ENCODE measurements around the gene SEMA5A. TPM values are rescaled to one million over a fixed set of nuclear protein-coding genes. Genes with fewer than 3 reads are reported as not detected.

The SEMA5A gene
- total RNA-seq, 2 donors from 2014 or later = 13.3 to 17.6 TPM

GRCh38 chr5:9047932-9048331 is 497.9 kb downstream of the SEMA5A start:
- TF ChIP-seq, protein P1, sequence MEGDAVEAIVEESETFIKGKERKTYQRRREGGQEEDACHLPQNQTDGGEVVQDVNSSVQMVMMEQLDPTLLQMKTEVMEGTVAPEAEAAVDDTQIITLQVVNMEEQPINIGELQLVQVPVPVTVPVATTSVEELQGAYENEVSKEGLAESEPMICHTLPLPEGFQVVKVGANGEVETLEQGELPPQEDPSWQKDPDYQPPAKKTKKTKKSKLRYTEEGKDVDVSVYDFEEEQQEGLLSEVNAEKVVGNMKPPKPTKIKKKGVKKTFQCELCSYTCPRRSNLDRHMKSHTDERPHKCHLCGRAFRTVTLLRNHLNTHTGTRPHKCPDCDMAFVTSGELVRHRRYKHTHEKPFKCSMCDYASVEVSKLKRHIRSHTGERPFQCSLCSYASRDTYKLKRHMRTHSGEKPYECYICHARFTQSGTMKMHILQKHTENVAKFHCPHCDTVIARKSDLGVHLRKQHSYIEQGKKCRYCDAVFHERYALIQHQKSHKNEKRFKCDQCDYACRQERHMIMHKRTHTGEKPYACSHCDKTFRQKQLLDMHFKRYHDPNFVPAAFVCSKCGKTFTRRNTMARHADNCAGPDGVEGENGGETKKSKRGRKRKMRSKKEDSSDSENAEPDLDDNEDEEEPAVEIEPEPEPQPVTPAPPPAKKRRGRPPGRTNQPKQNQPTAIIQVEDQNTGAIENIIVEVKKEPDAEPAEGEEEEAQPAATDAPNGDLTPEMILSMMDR (IDR thresholded peaks at IDR 0.05) = no peak
- ATAC-seq (ENCODE audit: insufficient number of reproducible peaks, low FRiP score, low read depth) = no peak
- DNase-seq (ENCODE audit: low spot score) = no peak
- Histone ChIP-seq H3K4me3 (no peak overlapping the region), H3K9me3 (no peaks in the 10 kb centered on the region), H3K27me3 (replicated peaks; ENCODE audit: insufficient read depth) (no peaks in the 10 kb centered on the region), H3K27ac (peak overlapping the region in 1 of 2 donors; percentile 54), H3K36me3 (no peaks in the 10 kb centered on the region), H3K4me1 (ENCODE audit: control insufficient read depth in 1 of 2, low read depth in 2 of 2) (peaks cover 11 to 19% of the 10 kb centered on the region in 2 donors)

GRCh38 chr5:9046756-9047481 is 499.0 kb downstream of the SEMA5A start:
- ATAC-seq (ENCODE audit: insufficient number of reproducible peaks, low FRiP score, low read depth) = peak; percentile 89
- peak; percentile 13 for DNase-seq (ENCODE audit: low spot score)
- Histone ChIP-seq H3K4me1 (ENCODE audit: control insufficient read depth in 1 of 2, low read depth in 2 of 2) (peaks cover 11 to 19% of the 10 kb centered on the region in 2 donors), H3K9me3 (no peaks in the 10 kb centered on the region), H3K27ac (peak overlapping the region in 1 of 2 donors; percentile 54), H3K27me3 (replicated peaks; ENCODE audit: insufficient read depth) (no peaks in the 10 kb centered on the region), H3K4me3 (no peak overlapping the region), H3K36me3 (no peaks in the 10 kb centered on the region)
- TF ChIP-seq, protein P1 (IDR thresholded peaks at IDR 0.05) = no peak

DNA sequence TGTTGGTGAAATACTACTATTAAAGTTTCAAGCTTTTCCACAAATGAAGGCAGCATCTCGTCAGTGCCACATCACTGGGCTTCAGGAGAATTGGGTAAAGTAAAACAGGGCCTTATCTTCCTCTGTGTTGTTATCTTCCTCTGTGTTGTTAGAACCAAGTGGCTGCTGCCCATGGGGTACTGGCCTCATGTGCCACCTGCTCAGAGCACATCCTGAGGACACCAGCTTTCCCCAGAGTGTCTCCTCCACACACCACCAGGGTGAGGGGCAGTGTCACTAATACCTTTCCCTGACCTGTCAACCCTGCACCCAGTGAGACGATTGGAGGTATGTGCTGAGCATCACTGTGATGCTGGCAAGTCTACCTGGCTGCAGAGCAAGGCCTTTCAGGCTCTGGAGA is 499.9 kb downstream of the SEMA5A start:
- TF ChIP-seq, protein P1 (IDR thresholded peaks at IDR 0.05) = no peak
- H3K9me3 ChIP-seq = no peaks in the 10 kb centered on the region
- H3K27ac ChIP-seq = peak overlapping the region in 1 of 2 donors; percentile 54
- no peaks in the 10 kb centered on the region for H3K36me3 ChIP-seq
- H3K4me3 ChIP-seq = no peak overlapping the region
- peaks cover 11 to 19% of the 10 kb centered on the region in 2 donors for H3K4me1 ChIP-seq (ENCODE audit: control insufficient read depth in 1 of 2, low read depth in 2 of 2)
- DNase-seq (ENCODE audit: low spot score) (no peak), ATAC-seq (ENCODE audit: insufficient number of reproducible peaks, low FRiP score, low read depth) (no peak)
- H3K27me3 ChIP-seq (replicated peaks; ENCODE audit: insufficient read depth) = no peaks in the 10 kb centered on the region

DNA sequence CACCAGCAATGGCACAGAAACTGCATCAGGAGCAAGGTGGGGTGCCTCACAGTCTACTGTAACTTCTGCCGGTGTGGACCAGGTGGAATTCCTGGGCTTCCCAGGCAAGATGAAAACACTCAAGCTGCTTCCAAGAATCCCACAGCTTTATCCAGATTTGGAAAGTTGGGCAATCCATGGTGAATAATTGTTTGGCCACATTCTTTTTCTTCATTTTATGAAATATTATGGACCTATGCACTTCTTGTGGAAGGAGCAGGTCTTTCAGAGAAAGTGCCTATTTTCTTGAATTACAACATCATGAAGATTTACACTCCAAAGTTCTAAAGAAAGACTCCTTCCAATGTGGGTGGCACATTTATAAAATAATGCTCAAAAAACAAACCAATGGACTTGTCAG is 503.6 kb downstream of the SEMA5A start:
- peaks cover 5 to 11% of the 10 kb centered on the region in 2 donors for H3K4me1 ChIP-seq (ENCODE audit: control insufficient read depth in 1 of 2, low read depth in 2 of 2)
- TF ChIP-seq, protein P1 (IDR thresholded peaks at IDR 0.05) = no peak
- DNase-seq (ENCODE audit: low spot score) (no peak), ATAC-seq (ENCODE audit: insufficient number of reproducible peaks, low FRiP score, low read depth) (no peak)
- H3K27me3 ChIP-seq (replicated peaks; ENCODE audit: insufficient read depth) = no peaks in the 10 kb centered on the region
- H3K4me3 ChIP-seq = no peak overlapping the region
- H3K36me3 ChIP-seq = no peaks in the 10 kb centered on the region
- no peaks in the 10 kb centered on the region for H3K9me3 ChIP-seq
- H3K27ac ChIP-seq = no peak overlapping the region

GRCh38 chr5:9040475-9040874 is 505.4 kb downstream of the SEMA5A start:
- no peaks in the 10 kb centered on the region for H3K9me3 ChIP-seq
- no peak overlapping the region for H3K4me3 ChIP-seq
- TF ChIP-seq, protein P1 (IDR thresholded peaks at IDR 0.05) = no peak
- ATAC-seq (ENCODE audit: insufficient number of reproducible peaks, low FRiP score, low read depth) = no peak
- no peak overlapping the region for H3K27ac ChIP-seq
- H3K27me3 ChIP-seq (replicated peaks; ENCODE audit: insufficient read depth) = no peaks in the 10 kb centered on the region
- DNase-seq (ENCODE audit: low spot score) = no peak
- no peaks in the 10 kb centered on the region for H3K36me3 ChIP-seq
- H3K4me1 ChIP-seq (ENCODE audit: control insufficient read depth in 1 of 2, low read depth in 2 of 2) = no peaks in the 10 kb centered on the region
